Neural cell (in vitro differentiated cells): ENCODE measurements around the gene USP7. TPM values are rescaled to one million over a fixed set of nuclear protein-coding genes. Genes with fewer than 3 reads are reported as not detected.

Experiments used
- H2AFZ ChIP-seq: fragments of 200-600, 300-800 bp; sonication (generic), shearing (Covaris generic); 2 replicates; pipeline ENCODE4 v1.6.0; 2014; ENCODE audit warnings: low read depth, mild to moderate bottlenecking, antibody characterized with exemption, low read length, moderate library complexity
- H3F3A ChIP-seq: fragments of 200-600 bp; shearing (Covaris generic); 2 replicates; pipeline ENCODE4 v1.6.1; 2016; ENCODE audit warnings: mild to moderate bottlenecking, moderate library complexity, mixed read lengths, antibody characterized with exemption, low read length; ENCODE audit not compliant: insufficient read depth, poor library complexity, severe bottlenecking
- H3K27ac ChIP-seq: fragments of 200-600, 300-800 bp; sonication (generic), shearing (Covaris generic); 2 replicates; pipeline ENCODE4 v1.5.1; 2014; ENCODE audit warnings: mild to moderate bottlenecking, low read length, moderate library complexity
- H3K27me3 ChIP-seq: fragments of 300-800, 200-600 bp; sonication (generic), shearing (Covaris generic); 2 replicates; pipeline ENCODE4 v1.6.0; 2014; ENCODE audit warnings: mild to moderate bottlenecking, low read depth, low read length, moderate library complexity; ENCODE audit not compliant: insufficient read depth
- H3K36me3 ChIP-seq: fragments of 300-800, 200-600 bp; sonication (generic), shearing (Covaris generic); 2 replicates; pipeline ENCODE4 v1.5.1; 2014; ENCODE audit warnings: mild to moderate bottlenecking, antibody characterized with exemption, low read length, moderate library complexity; ENCODE audit not compliant: insufficient read depth
- H3K4me2 ChIP-seq: fragments of 300-800, 200-600 bp; sonication (generic), shearing (Covaris generic); 2 replicates; pipeline ENCODE4 v1.6.0; 2014; ENCODE audit warnings: mild to moderate bottlenecking, low read length
- H3K4me3 ChIP-seq: fragments of 300-800, 200-600 bp; sonication (generic), shearing (Covaris generic); 2 replicates; pipeline ENCODE4 v1.5.1; 2014; ENCODE audit warnings: mild to moderate bottlenecking, low read length, moderate library complexity
- H3K79me2 ChIP-seq: fragments of 200-600 bp; shearing (Covaris generic); replicated peaks from 2 replicates; pipeline ENCODE4 v1.6.0; 2014; ENCODE audit warnings: mild to moderate bottlenecking, low read length, moderate library complexity; ENCODE audit not compliant: insufficient read depth
- H3K9ac ChIP-seq: fragments of 300-800, 200-600 bp; sonication (generic), shearing (Covaris generic); 2 replicates; pipeline ENCODE4 v1.6.1; 2016; ENCODE audit warnings: mild to moderate bottlenecking, low read length, mixed read lengths
- H3K9me2 ChIP-seq: fragments of 200-600 bp; shearing (Covaris generic); 2 replicates; pipeline ENCODE4 v1.6.1; 2016; ENCODE audit warnings: mild to moderate bottlenecking, low read length, mixed read lengths; ENCODE audit not compliant: insufficient read depth
- H3K9me3 ChIP-seq: fragments of 200-600, 300-800 bp; sonication (generic), shearing (Covaris generic); 2 replicates; pipeline ENCODE4 v1.6.1; 2016; ENCODE audit warnings: mild to moderate bottlenecking, mixed run types, low read length, moderate library complexity, mixed read lengths
- H4K20me1 ChIP-seq: fragments of 200-600 bp; shearing (Covaris generic); 2 replicates; pipeline ENCODE4 v1.6.1; 2016; ENCODE audit warnings: mild to moderate bottlenecking, mixed run types; ENCODE audit not compliant: insufficient read depth
- CTCF ChIP-seq: fragments of 450-650 bp; IDR thresholded peaks from 2 replicates; pipeline ENCODE4 v1.5.1; 2014; ENCODE audit warnings: antibody characterized with exemption, mild to moderate bottlenecking, moderate library complexity; ENCODE audit not compliant: poor library complexity, severe bottlenecking
- EP300 ChIP-seq: fragments of 450-650 bp; conservative IDR thresholded peaks from 2 replicates; pipeline ENCODE4 v1.6.1; 2014; ENCODE audit warnings: antibody characterized with exemption, mild to moderate bottlenecking, moderate library complexity; ENCODE audit not compliant: poor library complexity, severe bottlenecking
- EZH2 ChIP-seq: fragments of 200-600, 300-800 bp; shearing (Covaris generic), sonication (generic); IDR thresholded peaks from 2 replicates; pipeline ENCODE4 v1.6.1; 2014; ENCODE audit warnings: antibody characterized with exemption, low read length, borderline replicate concordance, mild to moderate bottlenecking; ENCODE audit not compliant: insufficient read depth, poor library complexity, severe bottlenecking
- MXI1 ChIP-seq: fragments of 450-650 bp; conservative IDR thresholded peaks from 2 replicates; pipeline ENCODE4 v1.6.1; 2014; ENCODE audit warnings: antibody characterized with exemption, mild to moderate bottlenecking; ENCODE audit not compliant: poor library complexity, severe bottlenecking
- POLR2AphosphoS5 ChIP-seq: IDR thresholded peaks from 2 replicates; pipeline ENCODE4 v1.6.1; 2012
- RAD21 ChIP-seq: fragments of 450-650 bp; conservative IDR thresholded peaks from 2 replicates; pipeline ENCODE4 v1.6.1; 2014; ENCODE audit warnings: antibody characterized with exemption, mild to moderate bottlenecking, moderate library complexity
- REST ChIP-seq: IDR thresholded peaks from 2 replicates; pipeline ENCODE4 v1.6.1; 2012; ENCODE audit warnings: borderline replicate concordance
- SMC3 ChIP-seq: fragments of 450-650 bp; conservative IDR thresholded peaks from 2 replicates; pipeline ENCODE4 v1.6.1; 2014; ENCODE audit warnings: antibody characterized with exemption, mild to moderate bottlenecking, moderate library complexity; ENCODE audit not compliant: poor library complexity
- TAF1 ChIP-seq: IDR thresholded peaks from 2 replicates; pipeline ENCODE4 v1.6.1; 2012; ENCODE audit warnings: low read depth
- polyA plus RNA-seq: library from polyadenylated mRNA; depleted of rRNA; stranded (reverse); fragments of >200 nt; gene quantifications from 2 replicates; pipeline ENCODE4 v1.2.3, GENCODE V29; 2014

USP7 gene
- polyA plus RNA-seq, 1 donor from 2014 or later, result 52.5 TPM

DNA sequence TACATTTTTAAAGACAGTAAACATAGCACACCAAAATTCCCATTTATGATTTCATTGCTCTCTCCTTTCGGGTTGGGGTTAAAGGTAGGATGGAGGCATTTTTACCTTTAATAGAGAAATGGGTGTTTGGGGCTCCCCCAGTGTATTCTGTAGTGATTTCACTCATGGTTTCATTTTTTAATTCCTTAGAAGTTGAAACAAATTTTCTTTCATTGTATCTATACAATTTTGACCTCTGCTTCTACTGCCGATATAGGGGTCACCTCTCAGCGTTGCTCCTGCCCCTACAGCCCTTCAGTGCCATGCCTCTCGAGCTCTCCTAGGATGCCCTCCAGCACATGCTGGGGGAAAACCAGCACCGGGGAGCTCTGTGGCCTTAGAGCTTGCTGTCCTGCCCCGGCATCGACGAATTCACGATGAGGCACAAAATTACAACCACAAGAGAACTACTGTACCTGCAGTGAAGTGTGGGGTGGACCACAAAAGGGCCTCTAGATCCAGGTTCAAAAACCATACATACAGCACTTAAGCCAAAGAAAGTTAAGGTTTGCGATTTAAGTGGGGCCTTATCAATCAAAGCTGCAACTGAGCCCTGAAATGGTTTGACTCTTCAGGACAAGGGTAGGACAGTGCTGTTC, 42.2 kb downstream of the USP7 start:
- peaks cover 13% of the 10 kb centered on the region for H3K79me2 ChIP-seq
- peaks cover 9% of the 10 kb centered on the region for H3K36me3 ChIP-seq
- no peak overlapping the region for H3K4me3 ChIP-seq
- H3K9me3 ChIP-seq, result no peaks in the 10 kb centered on the region
- peaks cover 4% of the 10 kb centered on the region for H4K20me1 ChIP-seq
- no peaks in the 10 kb centered on the region for H3F3A ChIP-seq
- no peak overlapping the region for H2AFZ ChIP-seq
- H3K4me2 ChIP-seq, result no peak overlapping the region
- TF ChIP-seq MXI1 (no peak), CTCF (no peak), SMC3 (no peak), POLR2AphosphoS5 (no peak), REST (no peak), EP300 (no peak), EZH2 (no peak), TAF1 (no peak), RAD21 (no peak)
- H3K27me3 ChIP-seq, result no peaks in the 10 kb centered on the region
- no peak overlapping the region for H3K9ac ChIP-seq
- no peak overlapping the region for H3K27ac ChIP-seq
- no peaks in the 10 kb centered on the region for H3K9me2 ChIP-seq

- peaks cover 11% of the 10 kb centered on the region for H3K79me2 ChIP-seq
- H3K27ac ChIP-seq, result no peak overlapping the region
- H3K9me2 ChIP-seq, result no peaks in the 10 kb centered on the region
- H3K36me3 ChIP-seq, result peaks cover 9% of the 10 kb centered on the region
- H3K9me3 ChIP-seq, result no peaks in the 10 kb centered on the region
- H3K4me3 ChIP-seq, result no peak overlapping the region
- TF ChIP-seq SMC3, result no peak
- TF ChIP-seq POLR2AphosphoS5, result no peak
- TF ChIP-seq EZH2, result no peak
- TF ChIP-seq CTCF, result no peak
- no peak for TF ChIP-seq REST
- TF ChIP-seq RAD21, result no peak
- no peak for TF ChIP-seq TAF1
- TF ChIP-seq EP300, result no peak
- TF ChIP-seq MXI1, result no peak
- H3K27me3 ChIP-seq, result no peaks in the 10 kb centered on the region
- H4K20me1 ChIP-seq, result peaks cover 4% of the 10 kb centered on the region
- H3F3A ChIP-seq, result no peaks in the 10 kb centered on the region
- no peak overlapping the region for H3K9ac ChIP-seq
- no peak overlapping the region for H3K4me2 ChIP-seq
- no peak overlapping the region for H2AFZ ChIP-seq
Observed at GRCh38 chr16:8920645-8921346, 42.9 kb downstream of the USP7 start.
